HT1080 (cell line): ENCODE measurements around the gene LTBP1. TPM values are rescaled to one million over a fixed set of nuclear protein-coding genes. Genes with fewer than 3 reads are reported as not detected.
"Not testable (repeated sequence)": the region's sequence is repeated elsewhere in the genome, so short reads cannot be mapped to it uniquely, and the experiment has no call there.

Source experiments
- DNase-seq: peaks from one replicate; pipeline ENCODE4 v3.0.0-alpha.2; 2015; ENCODE audit warnings: low read depth
- total RNA-seq: library from RNA; depleted of rRNA; stranded (reverse); fragments of >200 nt; shearing (Covaris generic); gene quantifications from 2 replicates; pipeline ENCODE4 v1.2.3, GENCODE V29; 2014

The LTBP1 gene
- total RNA-seq, 1 experiment from 2014 or later: 40.5 TPM

DNA sequence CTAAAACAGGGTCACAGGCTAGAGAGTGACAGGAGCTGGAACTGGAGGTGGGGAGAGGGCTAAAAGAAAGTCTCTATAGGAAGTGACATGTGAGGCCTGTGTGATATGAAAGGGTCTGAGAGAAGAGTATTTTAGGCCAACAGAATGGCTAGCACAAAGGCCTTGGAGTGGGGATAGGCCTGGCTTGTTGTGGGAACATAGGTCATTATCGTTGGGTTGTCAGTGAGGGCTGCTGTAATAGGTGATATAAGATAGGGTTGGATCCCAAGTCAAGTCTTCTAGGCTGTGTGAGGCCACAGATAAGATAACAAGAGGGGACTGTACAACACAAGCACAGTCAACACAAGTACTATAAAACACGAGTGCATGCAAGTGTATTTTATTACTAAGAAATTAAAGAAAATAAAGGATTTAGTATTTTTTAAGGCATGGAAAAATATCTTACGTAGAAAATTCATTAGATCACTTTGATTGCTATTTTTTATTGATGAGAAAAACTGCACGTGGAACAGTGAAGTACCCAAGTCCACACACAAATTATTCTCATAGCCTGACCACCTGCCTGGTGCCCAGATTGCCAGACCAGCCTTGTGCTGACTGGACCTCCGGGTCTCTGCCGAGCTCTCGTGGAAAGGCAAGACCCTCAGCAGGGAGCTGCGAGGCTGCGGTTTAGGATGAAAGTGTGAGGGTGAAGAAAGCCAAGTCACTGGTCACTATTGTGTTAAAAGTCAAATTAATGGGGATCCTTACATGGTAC lies 14.1 kb downstream of the LTBP1 start:
- no peak for DNase-seq

DNA sequence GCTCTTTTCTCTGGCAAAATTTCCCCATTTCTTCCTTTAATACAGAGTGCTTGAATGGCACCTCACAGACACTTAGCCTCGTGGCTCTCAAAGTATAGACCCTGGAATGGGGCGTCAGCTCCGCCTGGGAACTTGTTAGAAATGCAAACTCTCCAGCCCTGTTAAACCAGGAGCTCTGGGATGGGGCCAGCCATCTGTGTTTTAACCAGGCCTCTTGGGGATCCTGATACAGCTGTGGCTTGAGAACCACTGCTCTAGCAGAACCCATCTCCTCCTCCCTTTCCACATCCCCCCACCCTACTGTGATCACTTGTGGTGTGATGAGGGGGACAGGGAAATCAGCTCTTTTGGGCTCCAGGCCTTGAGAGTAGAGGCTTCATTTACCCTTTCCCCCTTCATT lies 15.9 kb downstream of the LTBP1 start:
- DNase-seq: no peak

DNA sequence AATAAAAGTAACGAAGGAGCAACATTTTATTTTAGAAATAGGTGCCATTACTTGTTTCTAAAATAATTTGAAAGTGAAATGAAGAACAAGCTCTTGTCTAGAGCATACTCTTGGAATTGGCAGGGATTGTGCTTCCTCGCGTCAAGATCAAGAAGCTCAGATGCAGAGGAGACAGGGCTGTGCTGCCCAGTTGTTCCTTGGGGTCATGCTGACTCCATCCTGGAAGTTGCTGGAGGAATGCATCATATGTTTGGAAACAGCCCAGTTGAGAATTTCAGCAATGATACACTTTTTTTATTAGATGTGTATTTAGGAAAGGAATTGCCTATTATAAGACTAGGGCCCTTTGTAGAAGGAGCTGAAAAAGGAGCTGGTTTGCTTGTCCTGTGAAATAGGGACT lies 17.2 kb downstream of the LTBP1 start:
- no peak for DNase-seq

DNA sequence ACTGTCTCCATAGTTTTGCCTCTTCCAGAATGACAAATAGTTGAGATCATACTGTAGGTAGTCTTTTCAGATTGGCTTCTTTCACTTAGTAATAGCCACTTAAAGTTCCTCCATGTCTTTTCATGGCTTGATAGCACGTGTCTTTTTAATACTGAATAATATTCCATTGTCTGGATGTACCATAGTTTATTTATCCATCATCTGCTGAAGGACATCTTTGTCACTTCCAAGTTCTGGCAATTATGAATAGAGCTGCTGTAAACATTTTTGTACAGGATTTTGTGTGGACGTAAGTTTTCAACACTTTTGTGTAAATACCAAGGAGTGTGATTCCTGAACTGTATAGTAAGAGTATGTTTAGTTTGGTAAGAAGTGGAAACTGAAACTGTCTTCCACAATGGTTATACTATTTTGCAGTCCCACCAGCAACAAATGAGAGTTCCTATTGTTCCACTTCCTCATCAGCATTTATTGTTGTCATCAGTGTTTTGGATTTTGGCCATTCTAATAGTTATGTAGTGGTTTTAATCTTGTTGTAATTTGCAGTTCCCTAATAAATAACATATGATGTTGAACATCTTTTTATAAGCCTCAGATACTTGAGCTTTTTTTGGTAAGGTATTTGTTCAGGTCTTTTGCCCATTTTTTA lies 18.9 kb downstream of the LTBP1 start:
- DNase-seq: no peak

DNA sequence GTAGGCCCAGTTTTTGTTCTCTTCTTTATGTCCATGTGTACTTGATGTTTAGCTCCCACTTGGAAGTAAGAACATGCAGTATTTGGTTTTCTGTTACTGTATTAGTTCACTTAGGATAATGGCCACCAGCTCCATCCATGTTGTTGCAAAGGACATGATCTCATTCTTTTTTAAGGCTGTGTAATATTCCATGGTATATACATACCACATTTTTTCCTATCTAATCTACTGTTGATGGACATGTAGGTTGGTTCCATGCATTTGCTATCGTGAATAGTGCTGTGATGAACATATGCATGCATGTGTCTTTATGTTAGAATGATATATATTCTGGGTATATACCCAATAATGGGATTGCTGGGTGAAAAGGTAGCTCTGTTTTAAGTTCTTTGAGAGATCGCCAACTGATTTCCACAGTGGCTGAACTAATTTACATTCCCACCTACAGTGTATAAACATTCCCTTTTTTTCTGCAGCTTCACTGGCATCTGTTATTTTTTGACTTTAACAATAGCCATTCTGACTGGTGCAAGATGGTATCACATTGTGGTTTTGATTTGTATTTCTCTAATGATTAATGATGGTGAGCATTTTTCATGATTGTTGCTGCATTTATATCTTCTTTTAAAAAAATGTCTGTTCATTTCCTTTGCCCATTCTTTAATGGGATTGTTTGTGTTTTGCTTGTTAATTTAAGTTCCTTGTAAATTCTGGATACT lies 22.9 kb downstream of the LTBP1 start:
- DNase-seq: no peak

DNA sequence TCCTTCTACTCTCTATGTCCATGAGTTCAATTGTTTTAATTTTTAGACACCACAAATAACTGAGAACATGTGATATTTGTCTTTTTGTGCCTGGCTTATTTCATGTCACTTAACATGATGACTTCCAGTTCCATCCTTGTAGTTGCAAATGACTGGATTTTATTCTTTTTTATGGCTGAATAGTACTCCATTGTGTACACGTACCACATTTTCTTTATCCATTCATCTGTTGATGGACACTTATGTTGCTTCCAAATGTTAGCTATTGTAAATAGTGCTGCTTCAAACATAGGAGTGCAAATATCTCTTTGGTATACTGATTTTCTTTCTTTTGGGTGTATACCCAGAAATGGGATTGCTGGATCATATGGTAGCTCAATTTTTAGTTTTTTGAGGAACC lies 27.0 kb downstream of the LTBP1 start:
- DNase-seq: not testable (repeated sequence)

DNA sequence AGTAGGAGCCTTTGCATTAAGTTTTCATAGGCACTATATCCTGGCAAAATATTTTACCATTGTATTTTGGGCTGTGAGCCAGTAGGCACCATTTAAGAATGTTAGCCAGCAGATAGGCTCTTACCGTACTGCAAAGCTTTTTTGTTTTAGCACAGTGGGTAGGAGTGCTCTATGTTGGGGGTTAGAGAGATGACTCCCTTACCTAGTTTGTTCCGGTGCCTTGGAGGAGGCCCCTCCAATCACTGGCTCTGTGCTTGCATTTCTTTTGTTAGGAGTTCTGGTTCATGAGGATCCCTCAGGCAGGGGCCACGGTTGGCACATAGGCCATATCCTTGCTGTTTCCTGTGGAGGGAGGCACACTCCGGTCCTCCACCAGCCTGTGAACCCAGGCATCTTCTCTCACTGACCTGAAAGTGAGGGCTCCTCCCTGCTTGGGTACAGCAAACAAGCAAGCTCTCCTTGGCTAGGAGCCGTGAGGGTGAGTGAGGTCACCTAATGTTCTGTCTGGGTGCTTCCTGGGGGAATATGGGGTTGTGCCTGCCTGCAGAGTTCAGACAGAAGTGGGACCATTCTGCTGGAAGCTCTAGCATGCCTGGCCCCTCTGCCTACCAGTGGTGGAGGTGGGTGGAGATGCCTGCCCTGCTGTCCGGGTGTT lies 29.8 kb downstream of the LTBP1 start:
- no peak for DNase-seq

DNA sequence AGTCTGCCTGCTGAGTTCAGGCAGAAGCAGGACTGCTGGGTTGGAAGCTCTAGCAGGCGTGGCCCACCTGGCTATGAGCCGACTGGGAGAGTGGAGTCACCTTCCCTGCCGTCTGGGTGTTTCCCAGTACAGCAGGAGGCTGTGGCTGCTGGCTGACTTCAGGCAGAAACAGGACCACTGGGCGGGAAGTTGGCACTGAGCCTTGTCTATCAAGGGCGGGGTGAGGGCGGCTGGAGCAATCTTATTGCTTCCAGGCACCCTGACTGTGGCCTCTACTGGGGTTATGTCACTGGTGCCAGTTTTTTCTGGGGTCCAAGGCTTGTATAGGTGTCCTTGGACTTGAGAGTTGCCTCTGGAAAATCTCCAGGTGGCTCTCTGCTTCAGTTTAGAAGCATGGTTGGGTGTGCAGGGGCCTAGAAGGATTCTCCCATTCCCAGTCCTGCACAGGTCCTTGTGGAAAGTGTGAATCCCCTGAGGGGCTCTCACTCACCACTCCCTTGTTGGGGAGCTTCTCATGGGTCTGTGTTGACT lies 30.5 kb downstream of the LTBP1 start:
- DNase-seq: peak; percentile 27

DNA sequence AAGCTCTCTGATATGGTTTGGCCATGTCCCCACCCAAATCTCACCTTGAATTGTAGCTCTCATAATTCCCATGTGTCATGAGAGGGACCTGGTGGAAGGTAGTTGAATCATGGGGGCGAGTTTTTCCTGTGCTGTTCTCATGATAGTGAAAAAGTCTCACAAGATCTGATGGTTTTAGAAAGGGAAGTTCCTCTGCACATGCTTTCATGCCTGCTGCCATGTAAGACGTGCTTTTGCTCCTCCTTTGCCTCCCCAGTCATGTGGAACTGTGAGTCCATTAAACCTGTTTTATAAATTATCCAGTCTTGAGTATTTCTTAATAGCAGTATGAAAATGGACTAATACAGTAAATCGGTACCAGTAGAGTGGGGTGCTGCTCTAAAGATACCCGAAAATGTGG lies 34.9 kb downstream of the LTBP1 start:
- DNase-seq: no peak

DNA sequence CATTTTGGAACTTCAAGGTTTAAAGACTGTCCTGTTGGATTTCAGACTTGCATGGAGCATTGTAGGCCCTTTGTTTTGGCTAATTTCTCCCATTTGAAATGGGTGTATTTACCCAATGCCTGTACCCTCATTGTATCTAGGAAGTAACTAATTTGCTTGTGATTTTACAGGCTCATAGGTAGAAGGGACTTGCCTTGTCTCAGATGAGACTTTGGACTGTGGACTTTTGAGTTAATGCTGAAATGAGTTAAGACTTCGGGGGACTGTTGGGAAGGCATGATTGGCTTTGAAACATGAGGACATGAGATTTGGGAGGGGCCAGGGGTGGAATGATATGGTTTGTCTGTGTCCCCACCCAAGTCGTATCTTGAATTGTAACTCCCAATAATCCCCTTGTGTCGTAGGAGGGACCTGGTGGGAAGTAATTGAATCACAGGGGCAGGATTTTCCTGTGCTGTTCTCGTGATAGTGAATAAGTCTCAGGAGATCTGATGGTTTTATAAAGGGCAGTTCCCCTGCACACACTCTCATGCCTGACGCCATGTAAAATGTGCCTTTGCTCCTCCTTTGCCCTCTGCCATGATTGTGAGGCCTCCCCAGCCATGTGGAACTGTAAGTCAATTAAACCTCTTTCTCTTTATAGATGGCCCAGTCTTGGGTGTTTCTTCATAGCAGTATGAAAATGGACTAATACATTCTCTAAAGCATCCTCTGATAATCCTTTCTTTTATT lies 36.6 kb downstream of the LTBP1 start:
- not testable (repeated sequence) for DNase-seq

DNA sequence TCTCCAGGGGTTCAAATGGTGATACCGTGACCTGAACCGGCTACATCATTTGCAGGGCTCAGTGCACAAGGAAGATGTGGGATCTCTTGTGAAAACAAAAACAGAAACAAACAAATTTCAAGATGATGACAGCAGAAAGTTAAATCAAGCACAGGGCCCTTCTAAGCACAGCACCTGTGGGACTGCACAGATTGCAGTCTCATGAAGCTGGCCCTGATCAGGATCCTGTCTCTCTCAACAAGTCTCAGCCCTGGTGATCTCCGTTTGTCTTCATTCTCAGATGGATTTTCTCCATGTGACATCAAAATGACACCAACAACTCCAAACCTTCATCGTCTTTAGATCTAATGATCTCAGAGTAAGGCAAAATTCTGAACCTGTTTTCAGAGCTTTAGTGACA lies 39.7 kb downstream of the LTBP1 start:
- DNase-seq: no peak

DNA sequence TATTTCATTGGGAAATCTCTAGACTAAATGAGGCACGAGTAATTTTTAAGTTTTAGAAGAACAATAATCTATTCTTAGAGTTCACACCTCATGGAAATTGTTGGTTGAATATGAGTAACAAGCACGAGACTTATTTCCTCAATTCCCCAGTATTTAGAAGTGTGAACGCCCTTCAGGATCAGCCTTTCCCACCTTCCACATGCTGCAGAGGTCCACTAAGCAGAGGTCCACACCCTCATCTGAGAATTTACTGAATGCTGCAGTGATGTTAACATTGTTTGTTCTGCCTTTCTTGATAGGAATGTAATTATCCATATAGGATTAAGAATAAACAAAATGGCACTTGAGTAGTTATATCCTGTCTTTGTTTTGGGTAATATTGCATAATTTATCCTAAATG lies 41.8 kb downstream of the LTBP1 start:
- peak; percentile 10 for DNase-seq

DNA sequence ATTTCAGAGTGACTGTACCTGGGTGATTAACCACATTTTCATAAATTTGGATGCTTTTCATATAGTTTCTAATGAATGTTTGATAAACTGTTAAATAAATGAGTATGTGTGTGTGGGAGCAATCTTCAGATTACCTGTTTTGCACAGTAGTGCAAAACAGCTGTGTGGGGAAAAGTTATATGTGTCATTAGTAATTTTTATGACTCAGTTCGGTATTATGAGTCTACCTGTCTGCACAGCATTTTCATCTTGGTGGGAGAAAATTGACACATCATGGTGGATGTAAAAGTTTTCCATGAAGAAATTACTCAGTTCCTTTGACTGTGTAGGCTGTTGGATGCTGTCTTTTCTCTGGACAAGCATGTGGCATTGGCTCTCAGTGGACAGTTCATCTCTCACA lies 43.8 kb downstream of the LTBP1 start:
- DNase-seq: no peak

DNA sequence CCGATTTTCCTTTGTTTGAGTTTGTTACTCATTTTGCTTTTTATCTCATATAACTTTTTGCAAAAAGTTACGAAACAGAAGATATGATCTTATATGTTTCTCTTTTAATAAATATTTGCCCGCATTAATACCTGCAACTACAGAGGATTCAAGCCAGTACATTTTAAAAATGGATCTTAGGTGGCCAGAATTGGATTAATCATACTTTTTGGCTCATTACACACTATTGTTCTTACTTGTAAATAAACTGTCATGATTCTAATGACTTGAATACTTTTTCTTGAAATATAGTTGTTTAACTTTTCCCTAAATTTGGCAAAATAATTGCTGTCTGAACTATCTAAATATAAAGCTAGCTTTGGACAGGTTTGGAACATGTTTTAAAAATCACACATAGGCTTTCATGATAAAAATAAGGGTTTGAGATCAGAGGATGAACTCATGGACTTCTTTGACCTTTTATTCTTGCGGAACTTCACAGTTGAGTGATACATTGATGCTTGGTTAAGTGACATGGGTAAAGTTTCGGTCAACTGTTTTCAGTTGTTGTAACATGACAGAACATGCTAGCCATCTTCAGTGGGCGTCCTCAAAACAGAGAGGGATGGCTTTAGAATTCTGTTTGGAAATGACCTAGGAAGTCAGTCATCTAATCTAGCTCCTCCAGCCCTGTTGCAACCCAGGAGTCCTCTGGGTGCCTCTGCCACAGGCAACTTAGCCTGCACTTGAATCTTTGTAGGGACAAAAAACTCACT lies 44.5 kb downstream of the LTBP1 start:
- no peak for DNase-seq

DNA sequence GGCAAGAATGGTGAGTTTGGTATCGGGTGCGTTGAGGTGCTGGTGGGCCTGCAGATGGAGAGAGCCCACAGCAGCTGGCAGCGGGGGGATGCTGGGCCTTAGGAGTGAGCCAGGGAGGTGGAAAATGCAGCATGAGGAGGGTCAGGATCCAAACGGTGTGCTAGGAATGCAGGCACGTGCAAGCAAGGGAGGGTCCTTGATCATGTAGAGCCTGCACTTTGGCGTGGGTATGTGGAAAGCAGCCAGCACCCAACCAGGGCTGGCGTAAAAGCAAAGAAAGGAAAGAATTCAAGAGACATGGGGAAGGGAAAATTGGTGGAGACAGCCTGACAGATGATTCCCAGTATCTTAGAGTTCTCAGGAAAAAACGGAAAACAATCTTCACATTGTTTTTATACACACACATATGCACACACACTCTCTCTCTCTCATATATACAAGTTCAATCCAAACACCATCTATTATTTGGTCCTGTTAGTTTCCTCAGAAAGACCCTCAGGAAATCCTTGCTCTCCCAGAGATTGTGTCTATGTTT lies 46.3 kb downstream of the LTBP1 start:
- DNase-seq: no peak

DNA sequence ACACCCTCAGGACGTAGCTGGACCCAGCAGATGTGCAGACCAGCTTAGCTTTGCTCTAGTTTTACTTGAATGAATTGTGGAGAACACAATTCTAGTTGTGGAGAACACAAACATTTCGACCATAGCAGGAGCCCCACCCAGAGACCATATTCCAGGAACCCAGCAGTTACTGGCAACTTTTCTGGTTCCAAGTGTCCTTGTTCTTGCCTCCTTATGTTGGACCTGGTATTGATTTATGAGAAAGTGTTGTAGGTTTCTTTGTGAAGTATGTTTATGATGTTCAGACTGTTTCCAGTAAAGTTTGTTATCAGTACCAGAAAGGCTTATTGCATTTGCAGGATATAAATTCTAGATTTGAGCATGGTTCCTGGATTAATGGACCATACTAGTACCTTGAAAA lies 51.0 kb downstream of the LTBP1 start:
- no peak for DNase-seq

DNA sequence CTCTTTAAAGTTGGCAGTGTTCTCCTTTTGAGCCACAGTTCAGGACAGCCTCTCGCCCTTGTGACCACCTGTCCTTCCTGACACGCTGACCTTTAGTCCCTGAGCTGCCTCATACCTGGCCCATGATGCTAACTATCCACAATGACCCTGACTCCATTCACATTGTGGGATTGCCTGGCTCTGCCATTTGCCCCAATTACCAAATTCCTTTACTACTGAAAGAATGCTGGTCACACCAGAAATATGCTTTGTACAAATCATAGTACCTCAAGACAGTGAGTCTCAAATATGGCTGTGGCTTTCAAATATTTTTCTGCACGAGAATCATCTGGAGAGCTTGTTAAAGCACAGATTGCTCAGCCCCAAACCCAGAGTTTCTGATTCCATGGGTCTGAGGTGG lies 54.2 kb downstream of the LTBP1 start:
- DNase-seq: no peak

DNA sequence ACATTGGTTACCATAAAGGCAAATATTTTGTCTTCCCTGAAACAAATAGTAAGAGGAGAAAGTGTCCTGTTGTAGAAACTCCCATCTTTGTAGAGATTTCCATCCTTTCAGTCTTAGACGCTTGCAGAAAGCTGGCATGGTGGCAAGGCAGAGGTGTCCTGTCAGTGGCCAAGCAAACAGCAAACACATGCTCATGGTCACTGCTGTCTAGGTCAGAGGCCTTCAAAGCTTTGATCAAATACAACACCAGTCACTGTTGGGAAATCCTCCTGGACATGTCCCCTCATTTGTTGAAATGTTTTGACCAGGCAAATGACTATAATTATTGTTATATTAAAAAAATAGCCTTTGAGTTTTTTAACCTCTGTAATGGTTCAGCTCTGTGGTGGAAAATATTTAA lies 55.1 kb downstream of the LTBP1 start:
- DNase-seq: no peak

DNA sequence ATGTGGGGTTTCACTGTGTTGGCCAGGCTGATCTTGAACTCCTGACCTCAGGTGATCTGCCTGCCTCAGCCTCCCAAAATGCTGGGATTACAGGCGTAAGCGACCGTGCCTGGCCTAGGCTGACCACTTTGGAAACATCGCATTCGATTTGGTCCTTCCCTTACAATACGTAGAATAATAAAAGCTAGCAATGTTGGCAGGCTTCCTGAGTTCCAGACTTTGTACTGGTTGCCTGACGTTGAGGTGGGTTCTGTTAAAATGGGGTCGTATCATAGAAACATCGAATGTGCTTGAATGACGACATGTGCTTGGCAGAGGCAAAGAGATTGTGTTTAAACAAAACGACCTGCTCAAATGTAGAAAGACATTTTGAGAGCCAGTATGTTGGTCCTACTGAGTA lies 56.1 kb downstream of the LTBP1 start:
- no peak for DNase-seq

DNA sequence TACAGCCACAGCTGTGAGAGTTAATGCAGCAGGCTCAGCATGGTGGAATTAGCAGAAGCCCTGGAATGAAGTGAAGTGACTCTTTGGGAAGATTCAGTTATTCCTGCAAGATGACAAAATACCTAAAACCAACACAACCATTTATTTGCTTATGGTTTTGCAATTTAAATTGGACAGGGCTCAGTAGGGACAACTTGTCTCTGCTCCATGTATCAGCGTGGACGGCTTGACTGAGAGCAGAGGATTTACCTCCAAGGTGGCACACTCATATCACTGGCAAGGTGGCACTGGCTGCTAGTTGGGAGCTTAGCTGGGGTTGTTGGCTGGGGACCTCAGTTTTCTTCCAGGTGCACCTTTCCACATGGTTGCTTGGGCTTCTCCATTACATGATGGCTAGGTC lies 58.3 kb downstream of the LTBP1 start:
- no peak for DNase-seq
